ENCODE results near the gene EOLA1. TPM values are rescaled to one million over a fixed set of nuclear protein-coding genes. Genes with fewer than 3 reads are reported as not detected.

Gene EOLA1
- total and polyA plus RNA-seq, 2 experiments from 2014 or later = 2.5 to 3.3 TPM

GRCh38 chrX:149571770-149572169 lies 31.0 kb downstream of the EOLA1 start:
- no peak overlapping the region for H3K27ac Mint-ChIP-seq
- TF ChIP-seq POLR2AphosphoS5 (IDR thresholded peaks at IDR 0.05; ENCODE audit: low read depth) (no peak), REST (IDR thresholded peaks at IDR 0.05; ENCODE audit: unreplicated experiment) (no peak), STAT1 (IDR thresholded peaks at IDR 0.05; ENCODE audit: unreplicated experiment) (no peak), ZNF114 (CRISPR knock-in tag; IDR thresholded peaks at IDR 0.05) (no peak), CREB1 (CRISPR knock-in tag; IDR thresholded peaks at IDR 0.05; ENCODE audit: low read depth) (no peak), ZNF331 (CRISPR knock-in tag; IDR thresholded peaks at IDR 0.05; ENCODE audit: low read depth) (no peak), CTCF (conservative IDR thresholded peaks at IDR 0.05; ENCODE audit: low read depth in 2 of 2) (no peak), NANOG (IDR thresholded peaks at IDR 0.05; ENCODE audit: borderline replicate concordance) (no peak), EZH2phosphoT487 (IDR thresholded peaks at IDR 0.05; ENCODE audit: unreplicated experiment) (no peak)
- TF ChIP-seq, protein P1, sequence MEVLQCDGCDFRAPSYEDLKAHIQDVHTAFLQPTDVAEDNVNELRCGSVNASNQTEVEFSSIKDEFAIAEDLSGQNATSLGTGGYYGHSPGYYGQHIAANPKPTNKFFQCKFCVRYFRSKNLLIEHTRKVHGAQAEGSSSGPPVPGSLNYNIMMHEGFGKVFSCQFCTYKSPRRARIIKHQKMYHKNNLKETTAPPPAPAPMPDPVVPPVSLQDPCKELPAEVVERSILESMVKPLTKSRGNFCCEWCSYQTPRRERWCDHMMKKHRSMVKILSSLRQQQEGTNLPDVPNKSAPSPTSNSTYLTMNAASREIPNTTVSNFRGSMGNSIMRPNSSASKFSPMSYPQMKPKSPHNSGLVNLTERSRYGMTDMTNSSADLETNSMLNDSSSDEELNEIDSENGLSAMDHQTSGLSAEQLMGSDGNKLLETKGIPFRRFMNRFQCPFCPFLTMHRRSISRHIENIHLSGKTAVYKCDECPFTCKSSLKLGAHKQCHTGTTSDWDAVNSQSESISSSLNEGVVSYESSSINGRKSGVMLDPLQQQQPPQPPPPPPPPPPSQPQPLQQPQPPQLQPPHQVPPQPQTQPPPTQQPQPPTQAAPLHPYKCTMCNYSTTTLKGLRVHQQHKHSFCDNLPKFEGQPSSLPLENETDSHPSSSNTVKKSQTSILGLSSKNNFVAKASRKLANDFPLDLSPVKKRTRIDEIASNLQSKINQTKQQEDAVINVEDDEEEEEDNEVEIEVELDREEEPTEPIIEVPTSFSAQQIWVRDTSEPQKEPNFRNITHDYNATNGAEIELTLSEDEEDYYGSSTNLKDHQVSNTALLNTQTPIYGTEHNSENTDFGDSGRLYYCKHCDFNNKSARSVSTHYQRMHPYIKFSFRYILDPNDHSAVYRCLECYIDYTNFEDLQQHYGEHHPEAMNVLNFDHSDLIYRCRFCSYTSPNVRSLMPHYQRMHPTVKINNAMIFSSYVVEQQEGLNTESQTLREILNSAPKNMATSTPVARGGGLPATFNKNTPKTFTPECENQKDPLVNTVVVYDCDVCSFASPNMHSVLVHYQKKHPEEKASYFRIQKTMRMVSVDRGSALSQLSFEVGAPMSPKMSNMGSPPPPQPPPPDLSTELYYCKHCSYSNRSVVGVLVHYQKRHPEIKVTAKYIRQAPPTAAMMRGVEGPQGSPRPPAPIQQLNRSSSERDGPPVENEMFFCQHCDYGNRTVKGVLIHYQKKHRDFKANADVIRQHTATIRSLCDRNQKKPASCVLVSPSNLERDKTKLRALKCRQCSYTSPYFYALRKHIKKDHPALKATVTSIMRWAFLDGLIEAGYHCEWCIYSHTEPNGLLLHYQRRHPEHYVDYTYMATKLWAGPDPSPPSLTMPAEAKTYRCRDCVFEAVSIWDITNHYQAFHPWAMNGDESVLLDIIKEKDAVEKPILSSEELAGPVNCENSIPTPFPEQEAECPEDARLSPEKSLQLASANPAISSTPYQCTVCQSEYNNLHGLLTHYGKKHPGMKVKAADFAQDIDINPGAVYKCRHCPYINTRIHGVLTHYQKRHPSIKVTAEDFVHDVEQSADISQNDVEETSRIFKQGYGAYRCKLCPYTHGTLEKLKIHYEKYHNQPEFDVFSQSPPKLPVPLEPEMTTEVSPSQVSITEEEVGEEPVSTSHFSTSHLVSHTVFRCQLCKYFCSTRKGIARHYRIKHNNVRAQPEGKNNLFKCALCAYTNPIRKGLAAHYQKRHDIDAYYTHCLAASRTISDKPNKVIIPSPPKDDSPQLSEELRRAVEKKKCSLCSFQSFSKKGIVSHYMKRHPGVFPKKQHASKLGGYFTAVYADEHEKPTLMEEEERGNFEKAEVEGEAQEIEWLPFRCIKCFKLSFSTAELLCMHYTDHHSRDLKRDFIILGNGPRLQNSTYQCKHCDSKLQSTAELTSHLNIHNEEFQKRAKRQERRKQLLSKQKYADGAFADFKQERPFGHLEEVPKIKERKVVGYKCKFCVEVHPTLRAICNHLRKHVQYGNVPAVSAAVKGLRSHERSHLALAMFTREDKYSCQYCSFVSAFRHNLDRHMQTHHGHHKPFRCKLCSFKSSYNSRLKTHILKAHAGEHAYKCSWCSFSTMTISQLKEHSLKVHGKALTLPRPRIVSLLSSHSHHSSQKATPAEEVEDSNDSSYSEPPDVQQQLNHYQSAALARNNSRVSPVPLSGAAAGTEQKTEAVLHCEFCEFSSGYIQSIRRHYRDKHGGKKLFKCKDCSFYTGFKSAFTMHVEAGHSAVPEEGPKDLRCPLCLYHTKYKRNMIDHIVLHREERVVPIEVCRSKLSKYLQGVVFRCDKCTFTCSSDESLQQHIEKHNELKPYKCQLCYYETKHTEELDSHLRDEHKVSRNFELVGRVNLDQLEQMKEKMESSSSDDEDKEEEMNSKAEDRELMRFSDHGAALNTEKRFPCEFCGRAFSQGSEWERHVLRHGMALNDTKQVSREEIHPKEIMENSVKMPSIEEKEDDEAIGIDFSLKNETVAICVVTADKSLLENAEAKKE (CRISPR knock-in tag; IDR thresholded peaks at IDR 0.05) = no peak
- Histone ChIP-seq H3K79me2 (replicated peaks; ENCODE audit: insufficient read depth) (no peaks in the 10 kb centered on the region), H3K27ac (ENCODE audit: low read depth) (no peak overlapping the region), H3F3A (replicated peaks; ENCODE audit: low read depth) (no peaks in the 10 kb centered on the region), H2AFZ (no peak overlapping the region), H3K9me2 (ENCODE audit: insufficient read depth) (no peaks in the 10 kb centered on the region), H4K20me1 (replicated peaks; ENCODE audit: insufficient read depth) (no peaks in the 10 kb centered on the region), H3K27me3 (ENCODE audit: insufficient read depth) (no peaks in the 10 kb centered on the region), H3K4me3 (no peak overlapping the region), H3K4me2 (no peak overlapping the region), H3K36me3 (ENCODE audit: insufficient read depth) (no peaks in the 10 kb centered on the region), H3K4me1 (ENCODE audit: insufficient read depth) (no peaks in the 10 kb centered on the region)
- H3K36me3 Mint-ChIP-seq (ENCODE audit: low read depth) = no peaks in the 10 kb centered on the region
- DNase-seq (ENCODE audit: low spot score) (no peak), ATAC-seq (no peak)
- H3K4me3 Mint-ChIP-seq = no peak overlapping the region
- H3K27me3 Mint-ChIP-seq (ENCODE audit: insufficient read depth, low read depth, poor library complexity) = no peaks in the 10 kb centered on the region
- H3K4me1 Mint-ChIP-seq = peaks cover 7% of the 10 kb centered on the region; the same call in 2 of the 3 replicates
- H3K9me3 Mint-ChIP-seq = no peaks in the 10 kb centered on the region

All from GM23338 (cell line).